Brain microvascular endothelial cell (primary cell): Measurements from ENCODE around the gene WWOX.

Source experiments
- DNase-seq: peaks from one replicate; pipeline ENCODE4 v3.0.0-alpha.2; 2020
- H3K27ac ChIP-seq: fragments of 250-450 bp; sonication (Bioruptor Pico); 2 replicates; pipeline ENCODE4 v1.5.1; 2020; ENCODE audit warnings: mild to moderate bottlenecking, moderate library complexity
- H3K27me3 ChIP-seq: fragments of 250-450 bp; sonication (Bioruptor Pico); replicated peaks from 2 replicates; pipeline ENCODE4 v1.5.1; 2020; ENCODE audit warnings: mild to moderate bottlenecking
- H3K36me3 ChIP-seq: fragments of 250-450 bp; sonication (Bioruptor Pico); replicated peaks from 2 replicates; pipeline ENCODE4 v1.5.1; 2020; ENCODE audit warnings: mild to moderate bottlenecking
- H3K4me3 ChIP-seq: 2 replicates; pipeline ENCODE4 v1.5.1; 2011; ENCODE audit warnings: low read depth, mild to moderate bottlenecking, control low read depth, low read length, moderate library complexity
- CTCF ChIP-seq: IDR thresholded peaks from 2 replicates; pipeline ENCODE4 v1.5.1; 2011; ENCODE audit warnings: low read depth, mild to moderate bottlenecking, moderate library complexity, low read length, control low read depth, inconsistent platforms; ENCODE audit errors: missing control alignments
- in situ Hi-C: cut with HindIII; loops from 2 replicates; pipeline ENCODE4 v1.10.0; 2017; ENCODE audit warnings: low sequenced_read_pairs, low pct_ligation_motif_present

WWOX gene

GRCh38 chr16:78530283-78530682 is 430.8 kb downstream of the WWOX start:
- no peak overlapping the region for H3K4me3 ChIP-seq
- DNase-seq, result no peak
- no peaks in the 10 kb centered on the region for H3K27me3 ChIP-seq
- no peaks in the 10 kb centered on the region for H3K36me3 ChIP-seq
- TF ChIP-seq CTCF, result no peak
- H3K27ac ChIP-seq, result no peak overlapping the region
- in situ Hi-C loops, result no loop called here

GRCh38 chr16:78535098-78535497 is 435.6 kb downstream of the WWOX start:
- TF ChIP-seq CTCF, result no peak
- Histone ChIP-seq H3K27me3 (no peaks in the 10 kb centered on the region), H3K27ac (no peak overlapping the region), H3K36me3 (no peaks in the 10 kb centered on the region), H3K4me3 (no peak overlapping the region)
- no peak for DNase-seq
- in situ Hi-C loops, result no loop called here

GRCh38 chr16:78537511-78537910 is 438.1 kb downstream of the WWOX start:
- no peak overlapping the region for H3K4me3 ChIP-seq
- in situ Hi-C loops, result no loop called here
- no peak overlapping the region for H3K27ac ChIP-seq
- H3K27me3 ChIP-seq, result no peaks in the 10 kb centered on the region
- DNase-seq, result no peak
- no peaks in the 10 kb centered on the region for H3K36me3 ChIP-seq
- no peak for TF ChIP-seq CTCF

GRCh38 chr16:78538292-78538691 is 438.8 kb downstream of the WWOX start:
- Histone ChIP-seq H3K27ac (no peak overlapping the region), H3K4me3 (no peak overlapping the region), H3K27me3 (no peaks in the 10 kb centered on the region), H3K36me3 (no peaks in the 10 kb centered on the region)
- DNase-seq, result no peak
- no peak for TF ChIP-seq CTCF
- in situ Hi-C loops, result no loop called here

GRCh38 chr16:78538919-78539318 is 439.5 kb downstream of the WWOX start:
- H3K27me3 ChIP-seq, result no peaks in the 10 kb centered on the region
- no peak overlapping the region for H3K4me3 ChIP-seq
- DNase-seq, result no peak
- no peak overlapping the region for H3K27ac ChIP-seq
- H3K36me3 ChIP-seq, result no peaks in the 10 kb centered on the region
- in situ Hi-C loops, result no loop called here
- no peak for TF ChIP-seq CTCF

- no peak for TF ChIP-seq CTCF
- Histone ChIP-seq H3K27me3 (no peaks in the 10 kb centered on the region), H3K36me3 (no peaks in the 10 kb centered on the region), H3K27ac (no peak overlapping the region), H3K4me3 (no peak overlapping the region)
- in situ Hi-C loops, result no loop called here
- DNase-seq, result no peak
Measured at GRCh38 chr16:78542419-78542818, 443.0 kb downstream of the WWOX start.
